NOMO-1 treated with DMSO at 0.1 percent for 48 hours (cell line): ENCODE data around the gene ITGB1BP1.
"Not testable (repeated sequence)": the region's sequence is repeated elsewhere in the genome, so short reads cannot be mapped to it uniquely, and the experiment has no call there.

Experiments
- DNase-seq: peaks from one replicate; lab custom pipeline; 2025; ENCODE audit not compliant: unreplicated experiment; lab: John Stamatoyannopoulos, UW

Gene ITGB1BP1

DNA sequence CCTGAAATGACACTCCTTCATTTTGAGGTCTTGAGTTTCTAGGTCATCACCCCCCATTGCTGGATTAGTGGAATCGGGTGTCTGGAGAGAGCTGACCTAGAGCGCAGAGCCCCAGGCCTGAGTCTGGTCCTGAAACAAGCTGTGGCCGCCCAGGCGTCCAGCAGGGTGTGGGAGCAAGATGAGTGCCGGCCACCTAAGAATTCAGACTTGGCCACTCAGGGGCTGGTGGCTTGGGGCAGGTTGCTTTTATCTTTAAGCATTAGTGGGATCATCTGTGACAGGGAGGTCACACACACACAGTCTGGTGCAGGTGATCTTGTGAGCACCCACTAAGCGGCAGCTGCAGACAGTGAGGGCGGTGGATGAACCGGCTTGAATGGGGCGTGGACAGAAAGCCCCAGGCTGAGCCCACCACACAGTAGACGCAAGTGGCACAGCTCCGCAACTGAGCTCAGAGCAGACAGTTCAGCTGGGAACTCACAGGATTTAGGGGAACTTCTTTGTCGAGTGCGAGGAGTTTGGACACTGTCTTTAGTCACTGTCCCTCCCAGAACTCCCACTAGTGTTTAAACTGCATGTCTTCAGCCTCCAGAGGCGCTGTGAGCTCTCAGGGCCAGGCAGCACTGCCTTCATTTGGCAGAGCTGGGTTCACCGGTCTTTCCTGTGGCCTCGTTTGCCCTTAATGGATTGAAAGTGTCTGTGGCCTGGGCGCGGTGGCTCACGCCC lies 21.5 kb downstream of the ITGB1BP1 start:
- DNase-seq = no peak

DNA sequence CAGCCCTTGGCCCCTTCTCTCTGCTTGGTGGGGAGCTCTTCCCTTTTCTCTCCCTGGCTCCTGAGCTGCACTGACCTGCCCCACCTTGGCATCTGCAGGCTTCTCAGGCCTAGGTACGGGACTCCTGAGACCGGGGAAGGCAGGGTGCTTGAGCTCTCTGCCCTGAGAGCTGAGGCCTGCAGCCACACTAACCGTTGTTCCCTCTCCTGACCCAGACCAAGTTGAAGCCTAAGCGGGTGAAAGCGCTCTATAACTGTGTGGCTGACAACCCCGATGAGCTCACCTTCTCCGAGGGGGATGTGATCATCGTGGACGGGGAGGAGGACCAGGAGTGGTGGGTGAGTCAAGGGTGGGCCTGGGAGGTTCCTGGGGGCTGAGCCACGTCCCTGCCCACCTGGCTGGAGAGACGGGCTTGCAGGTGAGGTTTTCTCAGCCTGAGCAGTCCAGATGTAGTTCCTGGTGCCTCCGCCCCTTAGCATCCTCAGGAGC lies 22.2 kb downstream of the ITGB1BP1 start:
- DNase-seq = no peak

DNA sequence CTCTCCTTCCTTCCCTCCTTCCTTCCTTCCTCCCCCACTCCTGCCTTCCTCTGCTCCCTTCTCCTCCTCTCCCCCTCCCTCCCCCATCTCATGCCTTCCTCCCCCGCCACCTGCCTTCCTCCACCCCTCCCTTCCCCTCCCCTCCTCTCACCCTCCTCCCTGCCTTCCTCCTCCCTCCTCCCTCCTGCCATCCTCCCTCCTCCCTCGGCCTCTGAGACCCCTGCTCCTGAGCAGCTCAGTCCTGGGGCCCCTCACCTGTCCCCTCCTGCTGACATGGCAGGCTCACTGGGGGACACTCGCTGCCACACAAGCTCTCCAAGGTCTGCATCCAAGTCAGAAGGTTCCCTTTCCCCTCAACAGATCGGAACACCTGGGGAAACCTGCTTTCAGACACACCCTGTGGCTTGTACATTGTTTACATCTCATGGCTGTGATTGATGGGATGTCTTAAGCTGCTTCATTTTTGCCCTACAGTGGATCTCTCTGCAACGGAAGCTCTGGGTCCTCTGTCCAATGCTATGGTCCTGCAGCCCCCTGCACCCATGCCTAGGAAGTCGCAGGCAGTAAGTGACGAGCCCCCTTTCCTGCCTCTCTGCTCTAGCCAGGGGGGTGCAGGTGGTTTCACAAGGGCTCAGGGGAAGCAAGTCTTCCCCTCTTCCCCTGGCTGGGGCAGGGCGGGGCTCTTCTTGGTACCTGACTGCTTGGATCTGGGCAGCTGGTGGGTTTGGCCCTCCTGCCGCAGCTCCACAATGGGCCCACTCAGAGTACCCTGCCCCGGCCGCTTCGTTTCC lies 22.9 kb downstream of the ITGB1BP1 start:
- no peak for DNase-seq

DNA sequence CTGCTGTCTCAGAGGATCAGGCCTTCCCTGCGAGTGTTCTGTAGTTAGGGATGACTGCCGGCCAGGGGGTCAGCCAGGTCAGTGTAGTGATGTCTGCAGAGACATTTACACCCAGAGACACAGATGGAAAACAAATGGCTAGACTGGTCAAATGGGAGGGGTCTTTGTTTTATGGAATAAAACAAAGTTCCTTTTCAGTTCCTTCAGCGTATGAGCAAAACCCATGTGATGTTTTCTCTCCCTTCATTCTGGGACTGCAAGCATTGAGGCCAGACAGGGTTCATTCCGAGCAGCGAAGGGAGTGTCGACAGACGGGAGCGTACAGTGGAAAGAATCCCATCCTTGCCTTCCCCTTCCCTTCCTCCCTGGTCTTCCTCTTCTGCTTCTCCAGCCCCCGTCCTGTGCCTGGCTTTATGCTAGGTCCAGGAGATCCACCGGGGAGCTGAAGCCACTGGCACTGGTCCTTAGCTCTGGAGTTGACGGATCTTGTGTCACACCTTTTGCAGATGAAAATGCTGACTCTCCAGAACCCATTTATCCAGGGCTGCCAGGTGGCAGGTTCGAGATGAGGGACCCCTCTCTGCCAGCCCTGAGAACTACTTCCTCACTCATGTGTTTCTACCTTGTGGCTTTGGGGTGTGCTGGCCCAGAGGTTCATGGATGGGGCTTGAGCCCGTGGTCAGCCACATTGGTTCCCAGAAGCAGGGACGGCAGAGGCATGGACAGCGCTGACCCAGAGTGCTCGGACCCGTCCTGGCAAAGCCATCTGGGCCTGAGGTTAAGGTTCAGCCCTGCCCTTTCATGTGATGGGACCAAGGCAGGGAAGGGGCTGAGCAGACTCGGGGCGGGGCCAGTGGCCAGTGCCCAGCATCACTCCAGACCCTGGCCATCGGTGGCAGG lies 24.2 kb downstream of the ITGB1BP1 start:
- DNase-seq = no peak

DNA sequence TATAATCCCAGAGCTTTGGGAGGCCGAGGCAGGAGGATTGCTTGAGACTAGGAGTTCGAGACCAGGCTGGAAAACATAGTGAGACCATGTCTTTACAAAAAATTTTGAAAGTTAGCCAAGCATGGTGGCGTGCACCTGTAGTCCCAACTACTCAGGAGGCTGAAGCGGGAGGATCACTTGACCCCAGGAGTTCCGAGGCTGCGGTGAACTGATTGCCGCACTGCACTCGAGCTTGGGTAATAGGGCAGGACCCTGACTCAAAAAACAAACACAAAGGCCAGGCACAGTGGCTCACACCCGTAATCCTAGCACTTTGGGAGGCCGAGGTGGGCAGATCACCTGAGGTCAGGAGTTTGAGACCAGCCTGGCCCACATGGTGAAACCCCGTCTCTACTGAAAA lies 25.1 kb downstream of the ITGB1BP1 start:
- not testable (repeated sequence) for DNase-seq

DNA sequence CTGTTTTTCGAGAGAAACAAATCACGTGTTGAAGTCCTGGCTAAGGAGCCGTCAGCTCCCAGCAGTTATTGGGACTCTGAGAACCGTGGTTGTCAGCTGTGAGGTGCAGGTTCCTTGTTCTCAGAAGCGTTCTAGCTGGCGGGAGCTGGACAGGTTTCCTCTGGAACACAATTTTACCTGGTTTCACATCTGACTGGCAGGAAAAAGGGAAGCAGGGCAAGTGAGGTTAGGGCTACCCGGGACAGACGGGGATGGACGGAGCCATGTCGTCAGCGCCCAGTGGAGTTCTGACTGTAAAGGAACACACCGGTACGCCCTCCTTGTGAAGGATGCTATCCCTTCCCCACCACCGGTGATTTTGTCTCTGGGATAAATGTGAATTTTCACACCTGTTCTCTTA lies 26.1 kb downstream of the ITGB1BP1 start:
- DNase-seq = no peak

DNA sequence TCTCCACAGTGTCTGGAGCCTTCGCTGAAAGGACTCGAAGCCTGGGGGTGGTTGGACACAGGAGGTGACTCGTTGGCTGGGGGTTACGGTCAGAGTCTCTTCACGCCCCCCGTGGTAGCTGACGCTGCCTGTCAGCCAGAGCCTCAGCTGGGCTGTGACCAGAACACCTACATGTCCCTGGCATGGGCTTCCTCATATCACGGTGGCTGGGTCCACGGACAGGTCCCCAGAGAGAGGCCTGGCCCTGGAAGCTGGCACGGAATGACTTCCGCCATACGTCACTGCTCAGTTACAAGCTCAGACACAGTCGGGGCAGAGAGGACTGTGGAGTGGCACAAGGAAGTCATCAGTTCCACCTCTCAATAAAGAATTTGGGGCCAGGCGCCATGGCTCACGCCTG lies 28.5 kb downstream of the ITGB1BP1 start:
- no peak for DNase-seq

DNA sequence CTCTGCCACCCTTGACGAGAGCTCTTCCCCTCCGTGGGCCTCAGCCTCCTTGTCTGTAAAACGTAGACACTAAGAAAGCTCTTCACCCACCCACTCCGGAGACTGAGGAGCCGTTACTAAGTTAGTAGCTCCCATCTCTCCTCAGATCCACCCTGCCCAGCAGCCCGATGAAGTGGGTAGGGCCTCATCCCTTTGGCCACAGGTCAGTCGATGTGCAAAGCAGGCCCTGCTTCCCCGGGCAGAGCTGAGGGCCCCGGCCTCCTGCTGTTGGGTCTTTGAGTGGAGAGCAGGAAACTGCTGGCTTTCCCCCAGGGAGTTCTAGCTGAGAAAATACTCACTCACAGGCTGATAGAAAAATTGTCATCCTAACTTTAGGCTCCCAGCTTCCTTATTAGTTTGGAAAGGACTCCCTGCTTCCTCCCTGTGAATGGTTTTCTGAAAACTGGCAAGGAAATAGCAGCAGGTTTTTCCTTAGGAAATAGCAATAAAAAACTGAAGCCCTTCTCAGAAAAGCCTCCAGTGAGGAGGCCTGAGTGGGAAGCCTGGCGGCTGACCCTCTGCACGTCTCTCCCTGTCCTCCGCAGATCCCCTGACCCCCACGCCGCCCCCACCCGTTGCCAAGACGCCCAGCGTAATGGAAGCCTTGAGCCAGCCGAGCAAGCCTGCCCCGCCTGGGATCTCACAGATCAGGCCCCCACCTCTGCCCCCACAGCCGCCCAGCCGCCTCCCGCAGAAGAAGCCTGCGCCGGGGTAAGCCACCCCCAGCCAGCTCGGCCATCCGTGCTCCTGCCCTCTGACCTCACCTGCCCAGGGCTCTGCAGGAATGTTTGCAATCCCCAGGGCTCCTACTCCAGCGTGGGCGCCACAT lies 30.2 kb downstream of the ITGB1BP1 start:
- no peak for DNase-seq

DNA sequence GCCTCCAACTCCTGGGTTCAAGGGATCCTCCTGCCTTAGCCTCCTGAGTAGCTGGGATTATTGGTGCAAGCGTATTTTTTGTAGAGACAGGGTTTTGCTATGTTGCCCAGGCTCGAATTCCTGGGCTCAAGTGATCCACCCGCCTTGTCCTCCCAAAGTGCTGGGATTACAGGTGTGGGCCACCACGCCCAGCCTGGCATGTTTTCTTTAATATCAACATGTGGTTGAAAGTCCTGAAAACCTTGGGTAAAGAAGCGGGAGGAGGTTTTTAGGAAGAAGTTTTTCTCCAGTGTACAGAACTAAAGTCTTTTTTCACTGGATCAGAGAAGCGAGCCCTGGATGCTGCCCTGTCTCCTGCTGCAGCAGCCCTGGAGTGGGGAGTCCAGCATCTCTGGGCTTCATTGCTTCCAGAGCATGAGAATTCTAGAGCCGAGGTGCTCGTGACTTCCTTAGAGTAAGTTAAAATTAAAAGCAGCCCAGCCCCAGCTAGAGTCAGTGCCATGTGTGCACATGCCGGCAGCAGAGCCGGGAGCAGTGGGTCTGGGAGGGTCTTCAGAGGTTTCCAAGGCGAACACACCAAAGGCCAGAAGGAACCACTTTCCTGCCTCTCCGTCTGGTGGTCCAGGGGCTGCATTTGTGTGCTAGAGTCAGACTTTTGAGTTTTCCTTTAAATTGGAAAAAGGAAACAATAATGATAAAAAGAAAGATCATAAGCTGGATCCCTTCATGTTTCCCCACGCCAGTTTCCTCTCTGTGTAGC lies 31.2 kb downstream of the ITGB1BP1 start:
- no peak for DNase-seq

DNA sequence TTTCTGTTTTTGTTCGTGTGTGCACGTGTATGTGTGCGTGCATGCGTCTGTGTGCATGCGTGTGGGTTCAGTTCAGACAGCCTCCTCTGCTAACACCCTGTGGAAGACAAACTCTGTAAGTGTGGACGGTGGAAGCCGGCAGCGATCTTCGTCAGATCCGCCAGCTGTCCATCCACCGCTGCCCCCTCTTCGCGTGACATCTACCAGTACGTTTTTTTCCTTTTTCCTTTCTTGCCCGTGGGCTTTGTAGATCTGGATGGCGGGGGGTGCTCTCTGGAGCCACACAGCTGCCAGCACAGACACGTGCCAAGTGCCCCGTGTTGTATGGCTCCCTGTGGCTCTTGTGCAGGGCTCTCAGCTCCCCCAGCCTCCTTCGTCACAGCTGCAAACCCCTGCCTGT lies 32.3 kb downstream of the ITGB1BP1 start:
- DNase-seq = no peak

DNA sequence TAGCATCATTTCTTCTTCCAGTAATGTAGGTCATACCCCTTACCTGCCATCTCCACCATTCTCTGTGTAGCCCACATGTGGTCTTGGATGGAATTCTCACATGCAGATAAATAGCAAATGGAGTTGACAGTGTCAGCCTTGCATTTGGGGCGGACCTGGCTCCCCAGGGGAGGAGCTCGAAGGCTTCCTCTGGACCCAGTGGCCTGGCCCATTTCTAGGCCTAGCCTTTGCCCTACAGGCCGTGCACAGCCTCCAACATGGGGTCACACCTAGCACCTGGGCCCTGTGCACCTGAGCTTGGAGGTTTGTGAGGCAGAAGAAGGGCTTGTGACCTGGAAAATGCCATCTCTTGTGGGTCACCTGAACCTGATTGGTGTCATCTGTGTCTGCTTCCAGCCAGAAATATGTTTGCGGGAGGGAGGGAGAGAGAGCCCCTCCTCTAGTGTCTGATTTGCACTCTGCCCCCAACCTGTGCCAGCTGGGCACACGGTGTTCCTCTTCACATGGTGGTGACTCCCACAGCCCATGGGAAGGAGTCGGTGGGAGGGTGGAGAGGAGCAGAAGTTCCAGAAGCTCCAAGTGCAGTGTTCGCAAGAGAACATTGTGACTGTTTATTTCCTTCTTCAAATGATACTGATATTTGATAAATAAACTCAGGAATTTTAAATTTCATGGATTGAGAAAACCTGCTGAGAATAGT lies 33.0 kb downstream of the ITGB1BP1 start:
- no peak for DNase-seq

DNA sequence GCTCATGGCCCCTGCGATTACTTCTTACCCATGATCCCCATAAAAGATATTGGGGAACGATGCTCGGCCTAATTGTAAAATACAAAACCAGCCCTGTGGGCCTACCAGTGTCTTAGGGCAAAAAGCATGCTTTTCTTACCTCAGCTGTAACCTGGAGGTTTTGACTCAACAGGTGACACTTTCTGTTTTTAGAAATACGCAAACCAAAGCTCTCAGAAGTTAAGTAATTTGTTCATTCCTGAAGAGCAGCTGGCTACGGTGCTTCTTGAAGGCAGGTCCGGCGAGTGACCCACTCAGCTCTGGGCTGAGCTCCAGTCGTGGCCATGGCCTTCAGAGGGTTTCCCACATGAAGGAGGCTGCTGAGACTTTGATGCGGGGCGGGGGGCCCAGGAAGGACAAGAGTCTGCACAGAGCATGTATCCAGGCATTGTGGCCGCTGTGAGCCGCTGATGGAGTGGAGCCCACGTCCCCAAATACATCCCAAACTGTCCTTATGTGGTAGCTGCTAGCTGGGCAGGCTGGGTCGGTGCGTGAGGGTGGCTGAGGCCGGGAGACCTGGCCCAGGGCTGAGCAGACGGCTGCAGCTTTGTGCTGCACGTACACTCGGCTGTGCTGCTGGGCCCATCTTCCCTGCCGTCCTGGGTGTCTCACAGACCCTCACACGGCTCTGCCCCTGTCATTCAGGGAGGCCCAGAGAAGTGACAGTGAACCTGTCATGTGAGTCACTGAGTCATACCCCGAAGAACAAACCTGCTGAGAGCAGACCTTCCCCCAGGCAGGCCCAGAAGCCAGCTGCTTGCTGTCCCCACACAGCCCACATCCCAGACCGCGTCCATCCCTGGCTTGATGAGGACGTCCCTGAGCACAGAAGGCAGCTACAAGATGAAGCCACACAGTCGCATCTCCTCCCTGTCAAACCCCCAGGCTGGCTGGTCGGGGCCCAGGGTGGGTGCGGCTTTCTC lies 34.1 kb downstream of the ITGB1BP1 start:
- no peak for DNase-seq

DNA sequence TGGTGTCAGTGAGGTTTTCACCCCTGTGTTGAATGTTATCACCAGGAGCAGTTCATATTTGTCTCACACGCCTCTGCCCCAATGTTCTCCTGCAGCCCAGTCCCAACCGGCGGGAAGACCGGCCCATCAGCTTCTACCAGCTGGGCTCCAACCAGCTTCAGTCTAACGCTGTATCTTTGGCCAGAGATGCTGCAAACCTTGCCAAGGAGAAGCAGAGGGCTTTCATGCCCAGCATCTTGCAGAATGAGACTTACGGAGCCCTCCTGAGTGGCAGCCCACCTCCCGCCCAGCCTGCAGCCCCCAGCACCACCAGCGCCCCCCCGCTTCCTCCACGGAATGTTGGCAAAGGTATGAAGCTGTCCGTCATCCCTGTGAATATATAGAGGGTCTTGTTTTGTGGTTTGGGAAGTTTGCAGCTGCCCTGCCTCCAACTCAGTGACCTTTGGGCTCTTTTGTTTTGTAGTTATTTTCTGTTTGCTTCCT lies 35.1 kb downstream of the ITGB1BP1 start:
- no peak for DNase-seq

DNA sequence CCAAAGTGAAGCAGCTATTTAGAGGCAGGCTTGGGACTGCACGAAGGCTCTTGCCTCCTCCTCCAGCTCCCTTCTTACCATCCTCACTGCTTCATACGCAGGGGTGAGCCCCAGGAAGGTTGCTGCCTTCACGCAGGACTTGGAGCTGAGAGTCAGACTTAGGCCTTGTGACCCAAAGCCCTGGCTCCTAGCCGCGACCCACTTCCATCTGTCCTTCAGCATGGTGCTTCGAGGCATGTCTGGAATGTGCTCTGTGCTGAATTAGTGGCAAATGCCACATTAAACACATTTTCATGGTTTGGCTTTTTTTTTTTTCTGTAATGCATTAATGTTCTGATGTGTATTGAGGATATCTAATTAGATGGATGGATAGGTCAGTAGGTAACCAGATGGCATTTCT lies 37.5 kb downstream of the ITGB1BP1 start:
- DNase-seq = no peak

DNA sequence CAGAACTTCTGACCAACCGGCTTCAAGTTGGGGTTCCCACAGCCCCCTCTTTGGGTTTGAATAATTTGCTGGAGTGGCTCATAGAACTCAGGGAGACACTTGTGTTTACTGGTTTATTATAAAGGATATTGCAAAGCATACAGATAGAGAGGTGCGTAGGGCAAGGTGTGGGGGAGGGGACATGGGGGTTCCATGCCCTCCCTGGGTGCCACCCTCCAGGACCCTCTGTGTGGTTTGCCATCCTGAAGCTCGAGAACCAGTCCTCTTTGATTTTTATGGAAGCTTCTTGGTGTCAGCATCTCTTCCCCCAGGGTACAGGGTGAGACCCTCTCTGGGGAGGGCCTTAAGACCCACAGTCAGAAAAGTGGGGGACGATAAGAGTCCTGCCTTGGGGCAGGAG lies 38.8 kb downstream of the ITGB1BP1 start:
- no peak for DNase-seq

DNA sequence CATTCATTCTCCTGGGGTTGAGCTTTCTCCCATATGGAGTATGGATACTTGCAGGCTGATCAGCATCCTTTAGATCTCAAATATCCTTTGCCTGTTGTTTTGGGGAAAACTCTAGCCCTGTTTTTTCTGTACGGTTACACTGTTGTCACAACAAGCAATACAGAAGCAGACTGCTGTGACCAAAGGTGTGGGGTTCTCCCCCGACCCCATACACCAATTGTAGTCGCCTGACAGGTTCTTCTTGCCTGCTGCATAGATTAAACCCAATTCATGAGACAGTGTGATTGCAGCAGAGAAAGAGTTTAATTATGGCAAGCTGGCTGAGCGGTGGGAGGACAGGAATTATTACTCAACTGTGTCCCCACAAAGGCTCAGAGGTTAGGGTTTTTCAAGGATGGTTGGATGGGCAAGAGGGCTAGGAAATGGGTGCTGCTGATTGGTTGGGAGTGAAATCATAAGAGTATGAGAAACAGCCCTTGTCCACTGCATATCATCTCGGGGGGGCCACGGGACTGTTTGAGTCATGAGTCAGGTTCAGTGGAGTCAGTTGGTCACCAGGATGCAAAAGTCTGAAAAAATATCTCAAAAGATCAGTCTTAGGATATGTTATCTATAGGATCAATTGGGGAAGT lies 40.6 kb downstream of the ITGB1BP1 start:
- DNase-seq = no peak
